GM19438 (cell line): Measurements from ENCODE around the gene SECTM1.

Experiments
- ATAC-seq: cut with Tn5 transposase; IDR thresholded peaks from one replicate; pipeline ENCODE4 v1.9.1; 2021; ENCODE audit warnings: low read depth; ENCODE audit not compliant: unreplicated experiment

Gene SECTM1

GRCh38 chr17:82317394-82318168, 16.0 kb downstream of the SECTM1 start, which contains the start of gene CD7:
CD7 (minus strand) TSS chr17:82317608; CDS start chr17:82317495, 113 bp downstream.
- no peak for ATAC-seq

DNA sequence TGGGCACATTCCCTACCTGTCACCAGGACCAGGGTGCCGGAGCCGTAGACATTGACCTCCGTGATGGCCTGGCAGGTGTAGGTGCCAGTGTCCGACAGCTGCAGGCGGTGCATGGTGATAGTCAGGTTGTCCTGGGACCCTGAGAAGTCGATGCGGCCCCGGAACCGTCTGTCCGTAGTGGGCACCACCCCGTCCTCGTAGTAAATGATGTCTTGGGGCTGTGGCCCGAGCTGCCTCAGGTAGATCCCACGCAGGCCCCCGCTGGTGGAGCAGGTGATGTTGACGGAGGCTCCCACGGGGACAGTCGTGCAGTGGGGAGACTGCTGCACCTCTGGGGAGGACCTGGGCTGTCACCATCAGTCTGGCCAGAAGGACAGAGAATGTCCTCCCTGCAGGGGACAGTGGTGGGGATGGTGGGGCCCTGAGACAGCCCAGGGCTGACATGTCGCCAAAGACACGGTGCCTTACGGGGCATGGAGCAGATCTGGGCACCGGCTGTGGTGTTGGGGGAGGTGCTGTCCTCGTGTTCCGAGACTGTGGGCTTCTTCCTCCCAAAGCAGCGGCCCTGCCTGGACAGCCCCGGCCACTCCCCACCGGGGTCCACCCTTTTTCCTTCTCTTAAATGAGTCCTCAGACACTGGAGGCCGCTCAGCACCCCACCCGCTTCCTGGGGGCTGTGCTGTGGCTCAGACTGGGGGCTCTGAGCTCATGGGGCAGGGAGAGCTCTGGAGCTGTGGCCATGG, 16.7 kb downstream of the SECTM1 start:
- no peak for ATAC-seq

DNA sequence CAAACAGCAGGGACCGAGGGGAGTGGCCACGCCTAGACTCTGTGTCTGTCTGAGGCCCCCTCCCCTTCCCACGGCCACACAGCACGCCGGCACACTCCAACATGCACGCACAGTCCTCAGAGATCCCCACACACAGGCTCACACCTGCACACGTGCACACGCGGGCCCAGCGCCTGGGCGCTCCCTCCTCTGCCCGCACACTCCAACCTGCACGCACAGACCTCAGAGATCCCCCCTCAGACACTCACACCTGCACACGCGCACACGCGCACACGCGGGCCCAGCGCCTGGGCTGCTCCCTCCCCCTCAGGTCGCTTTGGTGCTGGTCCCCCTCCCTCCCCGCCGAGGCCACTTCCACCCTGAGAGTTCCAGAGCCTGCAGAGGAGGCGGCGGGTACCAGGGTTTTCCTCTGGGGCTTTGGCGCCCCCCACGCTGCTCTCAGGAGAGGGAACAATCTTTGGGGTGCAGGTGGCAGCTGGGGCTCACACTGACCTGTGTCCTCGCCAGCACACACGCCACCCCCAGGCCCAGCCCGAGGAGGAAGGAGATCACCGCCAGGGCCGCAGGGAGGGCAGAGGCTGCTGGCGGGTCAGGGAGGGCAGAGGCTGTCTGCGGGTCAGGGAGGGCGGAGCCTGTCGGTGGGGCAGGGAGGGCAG, 17.7 kb downstream of the SECTM1 start:
- no peak for ATAC-seq

DNA sequence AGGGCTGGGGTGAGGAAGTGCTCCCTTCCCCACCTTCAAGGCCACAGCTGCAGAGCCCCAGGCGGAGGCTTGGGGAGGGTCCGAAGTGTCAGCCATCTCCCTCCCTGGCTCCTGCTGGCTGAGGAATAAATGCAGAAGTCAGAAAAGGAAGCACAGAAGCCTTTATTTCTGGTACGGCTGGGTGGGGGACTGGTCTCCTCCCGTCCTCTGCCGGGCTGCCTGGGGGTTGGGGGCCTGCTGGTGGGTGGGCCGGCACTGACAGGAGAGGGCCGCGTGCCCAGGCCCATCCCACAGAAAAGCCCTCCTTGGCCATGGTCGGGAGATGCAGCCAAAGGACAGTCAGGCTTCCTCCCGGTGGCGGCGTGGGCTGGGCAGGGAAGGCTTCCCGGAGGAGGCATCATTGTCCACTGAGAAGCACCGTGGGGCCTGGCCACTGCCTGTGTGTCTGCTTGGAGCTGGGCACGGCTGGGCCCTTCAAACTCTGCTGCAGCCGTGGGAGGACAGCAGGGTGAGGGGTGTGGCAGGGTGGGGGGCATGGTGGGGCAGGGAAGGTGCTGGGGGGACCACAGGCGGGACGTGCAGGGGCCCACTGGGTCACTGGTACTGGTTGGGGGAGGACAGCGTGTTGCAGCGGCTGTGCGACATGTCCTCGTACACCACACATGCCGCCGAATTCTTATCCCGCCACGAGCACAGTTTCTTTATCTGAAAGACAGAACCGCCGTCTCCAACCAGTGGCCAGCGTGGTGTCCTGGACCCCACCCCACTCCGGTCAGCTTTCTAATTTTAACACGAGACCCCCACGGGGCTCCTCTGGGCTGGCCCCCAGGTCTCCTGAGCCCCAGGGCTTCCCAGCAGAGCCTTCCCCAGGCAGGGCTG, 18.6 kb downstream of the SECTM1 start:
- no peak for ATAC-seq

GRCh38 chr17:82314012-82314726, 19.4 kb downstream of the SECTM1 start:
- no peak for ATAC-seq

- no peak for ATAC-seq
Measured at GRCh38 chr17:82313195-82314011, 20.2 kb downstream of the SECTM1 start.

- ATAC-seq: no peak
Measured at GRCh38 chr17:82311971-82312370, 21.6 kb downstream of the SECTM1 start.

DNA sequence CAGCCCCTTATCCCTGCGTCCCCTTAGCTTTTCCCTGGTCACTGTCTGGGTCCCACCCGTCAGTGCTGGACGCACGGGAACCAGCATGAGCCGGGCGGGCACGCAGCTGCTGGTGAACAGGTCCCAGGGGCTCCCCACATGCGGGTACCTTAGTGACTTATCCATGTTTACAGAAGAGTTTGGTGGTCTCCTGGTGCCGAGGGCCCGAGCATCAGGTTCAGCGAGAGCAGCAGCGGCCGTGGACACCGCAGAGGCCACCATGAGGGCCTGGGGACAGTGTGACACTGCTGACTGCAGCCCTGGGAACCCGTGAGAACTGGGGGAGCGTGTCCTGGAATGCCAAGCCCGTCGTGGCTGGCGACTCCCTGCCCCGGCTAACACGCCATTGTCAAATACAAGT, 22.7 kb downstream of the SECTM1 start:
- ATAC-seq: no peak

GRCh38 chr17:82309656-82310570, 23.7 kb downstream of the SECTM1 start:
- no peak for ATAC-seq

DNA sequence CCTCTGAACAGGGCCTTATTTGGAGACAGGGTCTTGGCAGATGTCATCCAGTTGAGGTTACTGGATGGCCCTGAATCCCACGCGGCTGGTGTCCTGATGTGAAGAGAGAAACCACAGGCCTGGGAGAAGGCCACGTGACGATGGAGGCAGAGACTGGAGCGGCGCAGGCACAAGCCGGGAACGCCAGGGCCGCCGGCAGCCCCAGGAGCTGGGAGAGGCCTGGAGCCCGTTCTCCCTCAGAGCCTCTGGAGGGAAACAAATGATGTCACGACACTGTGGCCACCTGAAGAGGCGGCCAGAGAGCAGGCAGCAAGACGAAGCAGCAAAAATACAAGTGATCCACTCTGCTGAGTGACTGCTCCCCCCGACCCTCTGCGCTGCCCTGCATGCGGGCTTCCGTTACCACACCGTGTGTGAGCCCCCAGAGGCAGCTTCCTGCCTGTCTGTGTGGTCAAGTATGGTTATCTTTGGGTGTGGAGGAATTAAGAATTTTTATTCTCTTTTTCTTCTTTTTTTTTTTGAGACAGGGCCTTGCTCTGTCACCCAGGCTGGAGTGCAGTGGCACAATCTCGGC, 27.8 kb downstream of the SECTM1 start:
- no peak for ATAC-seq

DNA sequence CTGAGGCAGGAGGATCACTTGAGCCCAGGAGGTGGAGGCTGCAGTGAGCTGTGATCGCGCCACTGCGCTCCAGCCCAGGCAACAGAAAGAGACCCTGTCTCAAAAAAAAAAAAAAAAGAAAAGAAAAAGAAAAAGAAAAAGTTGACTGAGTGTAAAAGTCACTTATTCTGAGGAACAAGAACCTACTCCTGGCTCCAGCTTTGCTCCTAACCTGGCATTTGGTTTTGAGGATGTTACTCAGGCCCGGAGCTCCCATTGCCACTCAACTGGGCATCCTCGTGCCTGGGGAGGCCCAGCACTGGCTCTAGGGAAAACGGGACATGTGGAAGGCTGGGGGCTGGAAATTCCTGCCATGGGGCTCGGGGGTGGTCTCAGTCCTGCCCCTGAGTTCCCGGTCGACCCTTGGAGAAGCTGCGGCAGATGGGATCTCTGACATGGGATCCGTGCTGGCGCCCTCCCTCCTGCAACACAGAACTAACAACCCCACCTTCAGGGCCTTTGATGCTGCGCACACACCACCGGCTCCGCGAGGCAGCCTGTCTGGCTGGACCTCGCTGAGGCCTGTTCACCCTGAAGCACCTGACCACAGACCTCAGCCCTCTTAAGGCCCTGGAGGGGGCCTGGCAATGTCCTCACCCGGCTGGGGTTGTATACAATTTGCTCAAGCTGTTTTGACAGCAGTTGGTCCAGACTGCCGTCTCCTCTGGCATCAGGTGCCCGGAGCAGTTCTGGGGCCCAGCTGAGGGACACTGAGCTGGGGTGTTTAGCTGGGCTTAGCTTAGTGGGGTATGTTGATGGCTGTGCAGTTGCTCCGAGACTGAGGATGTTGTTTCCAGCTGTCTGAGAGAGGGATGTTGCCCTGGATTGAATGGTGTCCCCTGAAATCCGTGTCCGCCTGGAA, 28.5 kb downstream of the SECTM1 start:
- ATAC-seq: no peak

DNA sequence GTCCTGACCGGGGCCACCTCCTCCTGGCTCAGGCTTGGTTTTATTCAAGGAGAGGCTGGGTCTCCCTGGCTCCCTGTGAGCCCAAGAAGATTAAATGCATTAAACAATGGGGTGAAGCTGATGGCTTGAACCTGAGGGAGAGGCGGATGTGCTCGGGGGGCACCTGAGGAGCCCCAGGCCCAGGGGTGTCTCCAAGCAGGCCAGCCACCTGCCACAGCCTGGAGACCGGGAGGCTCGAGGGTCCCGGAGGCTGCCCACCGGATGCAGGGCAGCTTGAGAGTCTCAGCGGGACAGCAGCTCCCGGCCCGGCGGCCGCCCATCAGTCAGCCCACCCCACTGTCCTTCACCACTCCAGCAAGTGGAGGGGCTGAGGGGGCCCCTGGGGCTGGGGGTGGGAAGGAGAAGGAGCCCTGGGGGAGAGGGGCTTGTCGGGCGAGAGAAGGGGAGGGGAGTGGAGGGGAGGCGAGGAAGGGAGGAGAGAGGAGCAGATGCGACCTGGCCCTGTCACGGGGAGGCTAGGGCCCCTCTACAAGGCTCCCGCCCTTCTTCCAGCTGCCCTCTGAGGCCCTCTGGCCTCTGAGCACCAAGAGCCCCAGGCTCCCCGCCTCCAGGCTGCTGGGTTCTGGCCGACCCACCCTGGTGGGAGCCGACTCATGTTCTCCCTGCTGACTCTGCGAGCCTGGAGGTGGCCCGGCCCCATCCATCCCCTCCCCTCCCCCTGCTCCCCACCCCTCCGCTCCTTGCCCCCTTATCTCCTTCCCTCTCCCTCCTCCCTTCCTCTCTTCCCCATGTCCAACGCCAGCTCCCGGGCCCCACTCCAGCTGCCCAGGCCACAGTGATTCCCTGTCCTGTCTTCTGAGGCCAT, 29.4 kb downstream of the SECTM1 start:
- no peak for ATAC-seq

DNA sequence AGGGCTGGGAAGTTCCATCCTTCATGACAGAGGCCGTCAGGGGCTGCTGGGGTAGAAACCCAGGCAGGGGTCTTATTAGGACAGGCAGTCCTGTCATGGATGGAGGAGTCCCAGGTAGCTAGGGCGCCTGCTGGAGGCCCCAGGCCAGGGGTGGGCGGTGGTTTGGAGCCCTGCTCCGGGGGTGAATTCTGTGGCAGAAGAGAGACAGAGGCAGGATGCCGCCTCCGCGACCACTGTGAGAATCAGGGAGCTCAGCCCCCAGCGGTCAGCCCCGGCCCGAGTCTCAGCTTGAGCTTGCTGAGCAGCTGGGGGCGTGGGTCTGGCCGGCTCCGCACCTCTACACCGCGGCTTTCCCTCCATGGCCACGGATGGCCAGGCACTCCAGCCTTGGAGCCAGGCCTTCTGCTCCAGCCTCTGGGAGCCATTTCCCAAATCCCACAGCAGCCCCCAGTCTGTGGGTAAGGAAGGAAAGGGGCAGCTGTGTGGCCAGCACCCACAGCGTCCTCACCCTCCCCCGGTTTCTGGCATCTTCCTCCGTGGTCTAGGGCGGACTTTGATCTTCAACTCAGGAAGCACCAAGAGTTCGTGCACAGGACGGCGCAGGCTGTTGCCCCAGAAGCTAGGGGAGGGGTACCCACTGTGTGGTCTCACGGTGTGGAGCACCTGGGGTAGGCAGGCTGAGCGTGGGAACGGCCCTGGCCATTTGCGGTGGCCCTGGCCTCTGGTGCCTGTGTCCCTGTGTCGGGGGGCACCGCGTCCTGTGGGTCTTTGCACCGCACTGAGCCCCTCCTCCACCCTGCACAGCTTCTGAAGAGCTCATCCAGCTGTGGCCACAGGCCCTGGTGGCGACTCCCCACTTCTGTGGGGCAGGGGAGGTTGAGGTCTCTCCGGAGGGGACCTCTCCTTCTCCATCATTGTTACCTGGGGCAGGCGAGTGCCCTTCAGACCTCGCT, 30.3 kb downstream of the SECTM1 start:
- no peak for ATAC-seq

DNA sequence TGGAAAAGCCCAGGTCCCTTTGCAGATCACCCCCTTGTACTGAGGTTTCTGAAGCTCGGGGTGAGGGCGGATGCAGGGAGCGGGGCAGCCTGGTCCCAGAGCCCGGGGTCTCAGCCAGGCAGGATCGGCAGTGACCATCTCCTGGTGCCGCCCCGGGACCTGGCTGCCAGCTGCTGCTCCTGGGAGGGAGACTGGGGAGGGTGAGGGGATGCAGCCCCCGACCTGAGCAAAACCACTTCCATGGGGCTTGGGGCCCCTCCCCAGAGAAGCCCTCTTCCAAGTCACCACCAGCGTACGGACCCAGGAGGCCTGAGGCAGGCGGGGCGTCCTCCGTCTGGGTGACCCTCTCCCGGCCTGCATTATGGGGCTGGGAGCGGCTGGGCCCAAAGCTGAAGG, 31.0 kb downstream of the SECTM1 start:
- no peak for ATAC-seq
